Endothelial cell (in vitro differentiated cells): ENCODE results near the gene ZNF669. TPM values are rescaled to one million over a fixed set of nuclear protein-coding genes. Genes with fewer than 3 reads are reported as not detected.

Experiments
- DNase-seq: peaks from one replicate; pipeline ENCODE4 v3.0.0; 2021; ENCODE audit warnings: low spot score
- H3K27ac Mint-ChIP-seq: one replicate; pipeline ENCODE4 v1.8.0; 2021; ENCODE audit warnings: mixed read lengths, inconsistent platforms; ENCODE audit not compliant: unreplicated experiment
- H3K27me3 Mint-ChIP-seq: one replicate; pipeline ENCODE4 v1.8.0; 2021; ENCODE audit warnings: mild to moderate bottlenecking, moderate library complexity, mixed read lengths, inconsistent platforms; ENCODE audit not compliant: unreplicated experiment
- H3K36me3 Mint-ChIP-seq: one replicate; pipeline ENCODE4 v1.8.0; 2021; ENCODE audit warnings: mild to moderate bottlenecking, low read depth, mixed read lengths, inconsistent platforms; ENCODE audit not compliant: unreplicated experiment
- H3K4me1 Mint-ChIP-seq: one replicate; pipeline ENCODE4 v1.8.0; 2021; ENCODE audit warnings: mild to moderate bottlenecking, mixed read lengths, inconsistent platforms; ENCODE audit not compliant: unreplicated experiment
- H3K4me3 Mint-ChIP-seq: one replicate; pipeline ENCODE4 v1.8.0; 2021; ENCODE audit warnings: mild to moderate bottlenecking, mixed read lengths, inconsistent platforms; ENCODE audit not compliant: unreplicated experiment
- H3K9me3 Mint-ChIP-seq: one replicate; pipeline ENCODE4 v1.8.0; 2021; ENCODE audit warnings: mixed read lengths, inconsistent platforms; ENCODE audit not compliant: unreplicated experiment
- CTCF ChIP-seq: fragments of 200-600 bp; sonication (generic); IDR thresholded peaks from one replicate; pipeline ENCODE4 v1.5.0; 2021; ENCODE audit warnings: antibody characterized with exemption; ENCODE audit not compliant: unreplicated experiment
- total RNA-seq: library from RNA; stranded (reverse); fragmentation: NEBNext Ultra II Directional; extraction: Animal tissue kit (Norgen Biotek cat#: 25700); gene quantifications from one replicate; pipeline ENCODE4 v1.2.1, GENCODE V29; 2021; ENCODE audit not compliant: unreplicated experiment

ZNF669 gene
- total RNA-seq, 1 donor from 2014 or later = 21.7 TPM

GRCh38 chr1:247100676-247101279 lies 3.4 kb downstream of the ZNF669 start:
- DNase-seq = no peak
- H3K9me3 Mint-ChIP-seq = peaks cover 14% of the 10 kb centered on the region

GRCh38 chr1:247096958-247097357 lies 7.2 kb downstream of the ZNF669 start:
- no peak for TF ChIP-seq CTCF
- H3K27me3 Mint-ChIP-seq = peaks cover 10% of the 10 kb centered on the region
- DNase-seq = no peak
- H3K27ac Mint-ChIP-seq = no peak overlapping the region
- peak overlapping the region; percentile 28 for H3K4me3 Mint-ChIP-seq
- H3K4me1 Mint-ChIP-seq = no peaks in the 10 kb centered on the region
- H3K9me3 Mint-ChIP-seq = peaks cover 10% of the 10 kb centered on the region
- H3K36me3 Mint-ChIP-seq = peaks cover 44% of the 10 kb centered on the region

More at GRCh38 chr1:247100676-247101279, 3.4 kb downstream of the ZNF669 start:
- H3K4me3 Mint-ChIP-seq = peak overlapping the region; percentile 77
- H3K27ac Mint-ChIP-seq = no peak overlapping the region
- TF ChIP-seq CTCF = no peak
- peaks cover 8% of the 10 kb centered on the region for H3K4me1 Mint-ChIP-seq
- peaks cover 10% of the 10 kb centered on the region for H3K27me3 Mint-ChIP-seq
- H3K36me3 Mint-ChIP-seq = peaks cover 55% of the 10 kb centered on the region

GRCh38 chr1:247096544-247096943 lies 7.6 kb downstream of the ZNF669 start:
- TF ChIP-seq CTCF = no peak
- H3K36me3 Mint-ChIP-seq = peaks cover 39% of the 10 kb centered on the region
- peak overlapping the region; percentile 21 for H3K4me3 Mint-ChIP-seq
- peaks cover 10% of the 10 kb centered on the region for H3K27me3 Mint-ChIP-seq
- H3K9me3 Mint-ChIP-seq = peaks cover 10% of the 10 kb centered on the region
- H3K4me1 Mint-ChIP-seq = no peaks in the 10 kb centered on the region
- DNase-seq = no peak
- no peak overlapping the region for H3K27ac Mint-ChIP-seq

- H3K9me3 Mint-ChIP-seq = peaks cover 10% of the 10 kb centered on the region
- peaks cover 10% of the 10 kb centered on the region for H3K27me3 Mint-ChIP-seq
- TF ChIP-seq CTCF = no peak
- no peak overlapping the region for H3K27ac Mint-ChIP-seq
- no peak for DNase-seq
- no peaks in the 10 kb centered on the region for H3K4me1 Mint-ChIP-seq
- peaks cover 35% of the 10 kb centered on the region for H3K36me3 Mint-ChIP-seq
- H3K4me3 Mint-ChIP-seq = no peak overlapping the region
Measured at GRCh38 chr1:247096112-247096511, 8.0 kb downstream of the ZNF669 start.

GRCh38 chr1:247090455-247090854 lies 13.7 kb downstream of the ZNF669 start:
- no peaks in the 10 kb centered on the region for H3K36me3 Mint-ChIP-seq
- H3K4me3 Mint-ChIP-seq = no peak overlapping the region
- H3K27me3 Mint-ChIP-seq = peaks cover 3% of the 10 kb centered on the region
- no peak for TF ChIP-seq CTCF
- no peak for DNase-seq
- no peaks in the 10 kb centered on the region for H3K4me1 Mint-ChIP-seq
- H3K9me3 Mint-ChIP-seq = no peaks in the 10 kb centered on the region
- H3K27ac Mint-ChIP-seq = no peak overlapping the region
